K562 (cell line): ENCODE results near the gene PPIL6. TPM values are rescaled to one million over a fixed set of nuclear protein-coding genes. Genes with fewer than 3 reads are reported as not detected.

Experiments
- ATAC-seq: fragments of 200-7000 bp; cut with Tn5 transposase; 3 replicates; pipeline ENCODE4 v1.9.1; 2020; ENCODE audit warnings: moderate library complexity
- BruUV-seq: library from RNA; stranded (reverse); fragments of 400-500 nt; replicated peaks from 2 replicates; lab custom pipeline; 2021; lab: Mats Ljungman, UMichigan
- CTCF ChIA-PET: fragments of 300-600 bp; formaldehyde crosslinking; extraction: SDS; loops from one replicate; lab custom pipeline; 2021; ENCODE audit warnings: low intra/inter-chr PET ratio; lab: Yijun Ruan, JAX
- POLR2A ChIA-PET: fragments of 300-600, 350-650 bp; sonication (Branson Sonifier 250); formaldehyde crosslinking; extraction: SDS; loops from one replicate; lab custom pipeline; 2021; ENCODE audit warnings: antibody characterized with exemption, inconsistent platforms; lab: Yijun Ruan, JAX
- DNase-seq, 4 experiments: peaks; one replicate each; pipeline versions ENCODE4 v3.0.0 to v3.0.0-alpha.2; 2011 to 2018; ENCODE audit warnings: low spot score in 3 of 4, mixed read lengths in 3 of 4; ENCODE audit errors: extremely low read depth in 1 of 4
- FAIRE-seq: peaks from 2 replicates; lab custom pipeline; 2011; peaks lifted over from hg19 to GRCh38; lab: Jason Lieb, UNC
- H2AFZ ChIP-seq: 2 replicates; pipeline ENCODE4 v1.6.0; 2011; ENCODE audit warnings: low read depth, low read length, control low read depth, inconsistent platforms
- H3K27ac ChIP-seq: fragments of 200-600 bp; 3 replicates; pipeline ENCODE4 v1.8.0; 2011; ENCODE audit warnings: low read depth, mild to moderate bottlenecking, control low read depth, inconsistent platforms, low read length, moderate library complexity, mixed read lengths; ENCODE audit errors: extremely low read depth
- H3K27me3 ChIP-seq, 2 experiments: fragments of 300-600 bp in 1 of 2; 2 replicates in 1 of 2; 3 replicates in 1 of 2; pipeline versions ENCODE4 v1.6.0 to v1.8.0; 2011; ENCODE audit warnings: inconsistent platforms in 2 of 2, low read length in 2 of 2, mild to moderate bottlenecking in 1 of 2, mixed read lengths in 1 of 2, moderate library complexity in 1 of 2; ENCODE audit not compliant: control insufficient read depth in 2 of 2, insufficient read depth in 2 of 2
- H3K36me3 ChIP-seq: fragments of 300-600 bp; 3 replicates; pipeline ENCODE4 v1.8.0; 2011; ENCODE audit warnings: mild to moderate bottlenecking, low read length, inconsistent platforms; ENCODE audit not compliant: control insufficient read depth, insufficient read depth
- H3K4me1 ChIP-seq, 2 experiments: fragments of 200-600 bp in 1 of 2; replicated peaks in 1 of 2; 2 replicates in 1 of 2; 3 replicates in 1 of 2; pipeline versions ENCODE4 v1.5.1 to v1.8.0; 2011; ENCODE audit warnings: inconsistent platforms in 2 of 2, low read length in 2 of 2, mild to moderate bottlenecking in 1 of 2, mixed read lengths in 1 of 2, moderate library complexity in 1 of 2; ENCODE audit not compliant: control insufficient read depth in 2 of 2, insufficient read depth in 2 of 2
- H3K4me2 ChIP-seq: 2 replicates; pipeline ENCODE4 v1.6.1; 2011; ENCODE audit warnings: low read length, control low read depth, inconsistent platforms, mixed read lengths; ENCODE audit not compliant: insufficient read depth
- H3K4me3 ChIP-seq: fragments of 200-600 bp; sonication (generic), shearing (Covaris generic); 2 replicates; pipeline ENCODE4 v1.5.1; 2016; ENCODE audit warnings: control low read depth, inconsistent platforms
- H3K79me2 ChIP-seq: fragments of 200-600 bp; 3 replicates; pipeline ENCODE4 v1.8.0; 2011; ENCODE audit warnings: low read length, inconsistent platforms; ENCODE audit not compliant: control insufficient read depth, insufficient read depth
- H3K9ac ChIP-seq, 2 experiments: 2 replicates each; pipeline versions ENCODE4 v1.6.0 to v1.6.1; 2011; ENCODE audit warnings: low read depth in 2 of 2, low read length in 2 of 2, control low read depth in 1 of 2, inconsistent platforms in 1 of 2, mild to moderate bottlenecking in 1 of 2, mixed read lengths in 1 of 2; ENCODE audit not compliant: insufficient read depth in 1 of 2
- H3K9me1 ChIP-seq: one replicate; pipeline ENCODE4 v1.6.0; 2011; ENCODE audit warnings: inconsistent platforms, mild to moderate bottlenecking, low read length, moderate library complexity; ENCODE audit not compliant: control insufficient read depth, insufficient read depth
- H3K9me3 ChIP-seq: replicated peaks from 2 replicates; pipeline ENCODE4 v1.5.1; 2011; ENCODE audit warnings: low read depth, low read length, inconsistent platforms; ENCODE audit not compliant: control insufficient read depth, insufficient read depth
- H4K20me1 ChIP-seq: replicated peaks from 2 replicates; pipeline ENCODE4 v1.6.1; 2011; ENCODE audit warnings: low read length, inconsistent platforms, mixed read lengths; ENCODE audit not compliant: control insufficient read depth, insufficient read depth
- ASH1L ChIP-seq: fragments of 450-650 bp; IDR thresholded peaks from 2 replicates; pipeline ENCODE4 v1.6.1; 2018; ENCODE audit warnings: borderline replicate concordance, mild to moderate bottlenecking, low read depth; ENCODE audit not compliant: partially characterized antibody
- CREBBP ChIP-seq: IDR thresholded peaks from one replicate; pipeline ENCODE4 v1.6.1; 2012; ENCODE audit warnings: low read depth, mild to moderate bottlenecking, control low read depth, inconsistent platforms, low read length
- DDX20 ChIP-seq: fragments of 450-650 bp; IDR thresholded peaks from 2 replicates; pipeline ENCODE4 v1.6.1; 2016; ENCODE audit warnings: missing genetic modification characterization, low read depth, mild to moderate bottlenecking, missing compliant biosample characterization, moderate library complexity
- HDGF ChIP-seq: fragments of 450-650 bp; IDR thresholded peaks from 2 replicates; pipeline ENCODE4 v1.6.1; 2016
- KDM2B ChIP-seq: fragments of 250-450 bp; sonication (Bioruptor Pico); IDR thresholded peaks from 2 replicates; pipeline ENCODE4 v1.8.0; 2021; ENCODE audit warnings: mild to moderate bottlenecking, moderate library complexity
- LCOR ChIP-seq: sonication (generic); formaldehyde crosslinking; IDR thresholded peaks from 2 replicates; pipeline ENCODE4 v1.8.0; 2022; ENCODE audit warnings: mild to moderate bottlenecking, missing genetic modification reagents
- THRB ChIP-seq: fragments of 450-650 bp; formaldehyde crosslinking; conservative IDR thresholded peaks from 2 replicates; pipeline ENCODE4 v1.4.0; 2022; ENCODE audit warnings: mild to moderate bottlenecking, missing genetic modification characterization
- ZNF717 ChIP-seq: fragments of 250-450 bp; sonication (Bioruptor Pico); IDR thresholded peaks from 2 replicates; pipeline ENCODE4 v1.5.0; 2021
- WGBS: fragments of 100-300 bp; shearing (Covaris generic); methylation state at CpG from one replicate; pipeline ENCODE4 v1.1.6; 2016; ENCODE audit warnings: low coverage, mixed read lengths; ENCODE audit not compliant: insufficient coverage; ENCODE audit errors: missing lambda C conversion rate; 5-methylcytosine and 5-hydroxymethylcytosine counted together
- in situ Hi-C: fragments of 300-500 bp; cut with MboI; formaldehyde crosslinking; loops from 4 replicates; pipeline ENCODE4 v1.15.0; 2018; ENCODE audit warnings: inconsistent platforms, mixed read lengths
- intact Hi-C: fragments of 100-400 bp; cut with micrococcal nuclease; formaldehyde crosslinking; loops from 2 replicates; pipeline ENCODE4 v1.14.2; 2022
- polyA plus RNA-seq, 8 experiments: library from polyadenylated mRNA; depleted of rRNA in 4 of 8; stranded (reverse) in 5 of 8; unstranded in 3 of 8; fragments of >200 nt; fragmentation: Nextera tagmentation in 2 of 8; fragmentation: Illumina TruSeq in 1 of 8; extraction: Ambion mirVana in 2 of 8; extraction: Trizol in 1 of 8; gene quantifications; 2 replicates each; pipeline versions ENCODE4 v1.2.1 to v1.2.3, GENCODE V29; 2011 to 2014; ENCODE audit warnings: inconsistent platforms in 1 of 8, missing spikeins in 1 of 8
- total RNA-seq, 7 experiments: library from RNA; depleted of rRNA in 6 of 7; stranded (reverse); fragments of >200 nt in 6 of 7; fragmentation: Illumina TruSeq in 2 of 7; extraction: Trizol in 2 of 7; gene quantifications; 2 replicates each; pipeline versions ENCODE4 v1.2.1 to v1.2.3, GENCODE V29; 2011 to 2021; ENCODE audit warnings: low replicate concordance in 1 of 7
- TF ChIP-seq, protein P1 (sequence below): sonication (generic); formaldehyde crosslinking; IDR thresholded peaks from 2 replicates; pipeline ENCODE4 v1.8.0; 2022; ENCODE audit warnings: mild to moderate bottlenecking, low read depth, missing genetic modification reagents
- TF ChIP-seq, protein P2 (sequence below): sonication (generic); formaldehyde crosslinking; IDR thresholded peaks from 2 replicates; pipeline ENCODE4 v1.8.0; 2022; ENCODE audit warnings: missing genetic modification reagents, mild to moderate bottlenecking, borderline replicate concordance
- TF ChIP-seq, protein P3 (sequence below): fragments of 450-650 bp; IDR thresholded peaks from 2 replicates; pipeline ENCODE4 v1.6.1; 2017; ENCODE audit warnings: mild to moderate bottlenecking, moderate library complexity
- TF ChIP-seq, protein P4 (sequence below), 3 experiments: IDR thresholded peaks in 2 of 3; conservative IDR thresholded peaks in 1 of 3; 2 replicates each; pipeline ENCODE4 v1.5.1; 2011 to 2012; ENCODE audit warnings: low read length in 3 of 3, mild to moderate bottlenecking in 3 of 3, control low read depth in 2 of 3, improper control_type of control experiment in 1 of 3, inconsistent platforms in 1 of 3, low read depth in 1 of 3, mixed read lengths in 1 of 3, moderate library complexity in 1 of 3; ENCODE audit not compliant: insufficient read depth in 2 of 3

Gene PPIL6
- total and polyA plus RNA-seq, 9 of the 15 experiments (the other 6 are each of a cell fraction or from before 2014, with no cell fraction given): 0.03 to 0.98 (median 0.41) TPM; not detected in 1

DNA sequence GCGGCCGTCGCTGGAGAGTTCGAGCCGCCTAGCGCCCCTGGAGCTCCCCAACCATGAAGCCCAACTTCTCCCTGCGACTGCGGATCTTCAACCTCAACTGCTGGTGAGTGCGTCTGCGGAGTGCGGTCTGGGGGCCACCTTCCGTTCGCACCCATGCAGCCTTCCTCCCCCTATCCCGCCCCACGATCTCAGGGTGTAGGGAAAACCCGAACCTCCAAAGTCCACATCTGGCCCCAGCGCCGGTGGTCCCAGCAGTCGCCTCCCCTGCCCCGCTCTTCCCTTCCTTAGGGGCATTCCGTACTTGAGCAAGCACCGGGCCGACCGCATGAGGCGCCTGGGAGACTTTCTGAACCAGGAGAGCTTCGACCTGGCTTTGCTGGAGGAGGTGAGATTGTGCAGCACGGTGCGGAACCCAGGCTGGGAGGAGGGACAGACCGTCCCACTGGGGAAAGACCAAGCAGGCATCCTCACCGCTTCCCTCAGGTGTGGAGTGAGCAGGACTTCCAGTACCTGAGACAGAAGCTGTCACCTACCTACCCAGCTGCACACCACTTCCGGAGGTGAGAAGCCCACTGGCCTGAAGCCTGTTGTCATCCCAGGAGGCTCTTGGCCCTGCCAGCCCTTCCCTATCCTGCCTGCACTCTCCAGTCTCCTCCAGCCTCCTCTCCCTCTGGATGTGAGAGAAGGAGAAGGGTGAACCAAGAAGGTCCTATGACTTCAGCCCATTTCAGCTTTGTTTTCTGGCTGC, 815 bp upstream of the PPIL6 start:
- FAIRE-seq (no peak), DNase-seq (peak; percentile 51 to 76 (median 57)), ATAC-seq (peak; percentile 75)
- peak overlapping the region; percentile 86 for H3K4me3 ChIP-seq
- in situ Hi-C loops: no loop called here
- no peaks in the 10 kb centered on the region for H3K9me1 ChIP-seq
- peaks cover 42% of the 10 kb centered on the region for H3K36me3 ChIP-seq
- peaks cover 18 to 34% of the 10 kb centered on the region in 2 experiments; a peak in 4 of 5 replicates for H3K4me1 ChIP-seq
- ChIA-PET CTCF (no interaction called here), POLR2A (interaction anchor here (0.6 to 9.8 kb wide), 11 partner anchors 12 to 1183 kb away, joined by 3 to 92 read pairs (median 3); partner anchors contain the start of genes CD164 and MICAL1)
- H3K9ac ChIP-seq: peak overlapping the region; percentile 76 to 92
- H3K9me3 ChIP-seq: no peaks in the 10 kb centered on the region
- peak overlapping the region; percentile 74 for H3K27ac ChIP-seq
- peak overlapping the region; percentile 87 for H2AFZ ChIP-seq
- BruUV-seq: TSS peak; percentile 46
- no peaks in the 10 kb centered on the region for H3K27me3 ChIP-seq
- no peaks in the 10 kb centered on the region for H4K20me1 ChIP-seq
- H3K4me2 ChIP-seq: peak overlapping the region; percentile 93
- intact Hi-C loops: loop anchor here (2.0 kb wide), 2 partner anchors 58 to 136 kb away; partner anchors contain the start of gene CD164
- under 1% methylated on average over 30 of the region's 31 CpGs for WGBS
- peaks cover 20% of the 10 kb centered on the region for H3K79me2 ChIP-seq
- TF ChIP-seq, protein P1, sequence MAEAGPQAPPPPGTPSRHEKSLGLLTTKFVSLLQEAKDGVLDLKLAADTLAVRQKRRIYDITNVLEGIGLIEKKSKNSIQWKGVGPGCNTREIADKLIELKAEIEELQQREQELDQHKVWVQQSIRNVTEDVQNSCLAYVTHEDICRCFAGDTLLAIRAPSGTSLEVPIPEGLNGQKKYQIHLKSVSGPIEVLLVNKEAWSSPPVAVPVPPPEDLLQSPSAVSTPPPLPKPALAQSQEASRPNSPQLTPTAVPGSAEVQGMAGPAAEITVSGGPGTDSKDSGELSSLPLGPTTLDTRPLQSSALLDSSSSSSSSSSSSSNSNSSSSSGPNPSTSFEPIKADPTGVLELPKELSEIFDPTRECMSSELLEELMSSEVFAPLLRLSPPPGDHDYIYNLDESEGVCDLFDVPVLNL: 0 out of 2 replicates have a peak, but pooled peaks have one; percentile 60
- TF ChIP-seq ASH1L: no peak
- TF ChIP-seq LCOR (CRISPR knock-in tag): no peak; the same call in 1 of the 2 replicates
- TF ChIP-seq HDGF: no peak
- TF ChIP-seq THRB (CRISPR knock-in tag): no peak
- TF ChIP-seq KDM2B (CRISPR knock-in tag): no peak
- TF ChIP-seq, protein P2, sequence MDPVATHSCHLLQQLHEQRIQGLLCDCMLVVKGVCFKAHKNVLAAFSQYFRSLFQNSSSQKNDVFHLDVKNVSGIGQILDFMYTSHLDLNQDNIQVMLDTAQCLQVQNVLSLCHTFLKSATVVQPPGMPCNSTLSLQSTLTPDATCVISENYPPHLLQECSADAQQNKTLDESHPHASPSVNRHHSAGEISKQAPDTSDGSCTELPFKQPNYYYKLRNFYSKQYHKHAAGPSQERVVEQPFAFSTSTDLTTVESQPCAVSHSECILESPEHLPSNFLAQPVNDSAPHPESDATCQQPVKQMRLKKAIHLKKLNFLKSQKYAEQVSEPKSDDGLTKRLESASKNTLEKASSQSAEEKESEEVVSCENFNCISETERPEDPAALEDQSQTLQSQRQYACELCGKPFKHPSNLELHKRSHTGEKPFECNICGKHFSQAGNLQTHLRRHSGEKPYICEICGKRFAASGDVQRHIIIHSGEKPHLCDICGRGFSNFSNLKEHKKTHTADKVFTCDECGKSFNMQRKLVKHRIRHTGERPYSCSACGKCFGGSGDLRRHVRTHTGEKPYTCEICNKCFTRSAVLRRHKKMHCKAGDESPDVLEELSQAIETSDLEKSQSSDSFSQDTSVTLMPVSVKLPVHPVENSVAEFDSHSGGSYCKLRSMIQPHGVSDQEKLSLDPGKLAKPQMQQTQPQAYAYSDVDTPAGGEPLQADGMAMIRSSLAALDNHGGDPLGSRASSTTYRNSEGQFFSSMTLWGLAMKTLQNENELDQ: peak; percentile 72; the same call in 1 of the 2 replicates
- no peak for TF ChIP-seq CREBBP
- no peak for TF ChIP-seq DDX20
- TF ChIP-seq, protein P3, sequence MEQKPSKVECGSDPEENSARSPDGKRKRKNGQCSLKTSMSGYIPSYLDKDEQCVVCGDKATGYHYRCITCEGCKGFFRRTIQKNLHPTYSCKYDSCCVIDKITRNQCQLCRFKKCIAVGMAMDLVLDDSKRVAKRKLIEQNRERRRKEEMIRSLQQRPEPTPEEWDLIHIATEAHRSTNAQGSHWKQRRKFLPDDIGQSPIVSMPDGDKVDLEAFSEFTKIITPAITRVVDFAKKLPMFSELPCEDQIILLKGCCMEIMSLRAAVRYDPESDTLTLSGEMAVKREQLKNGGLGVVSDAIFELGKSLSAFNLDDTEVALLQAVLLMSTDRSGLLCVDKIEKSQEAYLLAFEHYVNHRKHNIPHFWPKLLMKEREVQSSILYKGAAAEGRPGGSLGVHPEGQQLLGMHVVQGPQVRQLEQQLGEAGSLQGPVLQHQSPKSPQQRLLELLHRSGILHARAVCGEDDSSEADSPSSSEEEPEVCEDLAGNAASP: no peak
- TF ChIP-seq, protein P4, sequence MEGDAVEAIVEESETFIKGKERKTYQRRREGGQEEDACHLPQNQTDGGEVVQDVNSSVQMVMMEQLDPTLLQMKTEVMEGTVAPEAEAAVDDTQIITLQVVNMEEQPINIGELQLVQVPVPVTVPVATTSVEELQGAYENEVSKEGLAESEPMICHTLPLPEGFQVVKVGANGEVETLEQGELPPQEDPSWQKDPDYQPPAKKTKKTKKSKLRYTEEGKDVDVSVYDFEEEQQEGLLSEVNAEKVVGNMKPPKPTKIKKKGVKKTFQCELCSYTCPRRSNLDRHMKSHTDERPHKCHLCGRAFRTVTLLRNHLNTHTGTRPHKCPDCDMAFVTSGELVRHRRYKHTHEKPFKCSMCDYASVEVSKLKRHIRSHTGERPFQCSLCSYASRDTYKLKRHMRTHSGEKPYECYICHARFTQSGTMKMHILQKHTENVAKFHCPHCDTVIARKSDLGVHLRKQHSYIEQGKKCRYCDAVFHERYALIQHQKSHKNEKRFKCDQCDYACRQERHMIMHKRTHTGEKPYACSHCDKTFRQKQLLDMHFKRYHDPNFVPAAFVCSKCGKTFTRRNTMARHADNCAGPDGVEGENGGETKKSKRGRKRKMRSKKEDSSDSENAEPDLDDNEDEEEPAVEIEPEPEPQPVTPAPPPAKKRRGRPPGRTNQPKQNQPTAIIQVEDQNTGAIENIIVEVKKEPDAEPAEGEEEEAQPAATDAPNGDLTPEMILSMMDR (IDR thresholded peaks at IDR 0.05 in 2 of 3, conservative IDR thresholded peaks at IDR 0.05 in 1 of 3; ENCODE audit: insufficient read depth in 2 of 3, low read depth in 1 of 3, low read length in 3 of 3): peak; percentile 29 to 49 (median 47); a peak in 5 of 6 replicates
- TF ChIP-seq ZNF717 (CRISPR knock-in tag): no peak
